Activated T-cell treated with anti-CD3 and anti-CD28 coated beads for 4 hours (primary cell): ENCODE measurements around the gene PICALM.

Experiments
- DNase-seq: peaks from one replicate; pipeline ENCODE4 v3.0.0-alpha.2; 2020

The PICALM gene

GRCh38 chr11:86043765-86044503, 24.9 kb downstream of the PICALM start:
- no peak for DNase-seq

- peak; percentile 36 for DNase-seq
These were observed 26.9 kb downstream of the PICALM start for GRCh38 chr11:86041975-86042378.

GRCh38 chr11:86040919-86041850, 27.7 kb downstream of the PICALM start:
- no peak for DNase-seq

- no peak for DNase-seq
These were observed 29.8 kb downstream of the PICALM start for GRCh38 chr11:86039094-86039493.

GRCh38 chr11:86037743-86038142, 31.1 kb downstream of the PICALM start:
- DNase-seq: no peak

- no peak for DNase-seq
These were observed 33.0 kb downstream of the PICALM start for GRCh38 chr11:86035920-86036319.

GRCh38 chr11:86035164-86035563, 33.7 kb downstream of the PICALM start:
- DNase-seq: no peak

- no peak for DNase-seq
These were observed 34.2 kb downstream of the PICALM start for GRCh38 chr11:86034710-86035109.

GRCh38 chr11:86021377-86021776, 47.5 kb downstream of the PICALM start:
- no peak for DNase-seq

GRCh38 chr11:86018249-86018648, 50.6 kb downstream of the PICALM start:
- DNase-seq: no peak

- no peak for DNase-seq
These were observed 52.4 kb downstream of the PICALM start for GRCh38 chr11:86016451-86016850.

GRCh38 chr11:86015699-86016098, 53.2 kb downstream of the PICALM start:
- DNase-seq: no peak

- no peak for DNase-seq
These were observed 54.7 kb downstream of the PICALM start for GRCh38 chr11:86014221-86014620.

GRCh38 chr11:86013713-86014112, 55.2 kb downstream of the PICALM start:
- no peak for DNase-seq

- no peak for DNase-seq
These were observed 57.7 kb downstream of the PICALM start for GRCh38 chr11:86011175-86011574.

GRCh38 chr11:86003654-86004053, 65.2 kb downstream of the PICALM start:
- no peak for DNase-seq

- DNase-seq: no peak
These were observed 66.5 kb downstream of the PICALM start for GRCh38 chr11:86002431-86002830.

GRCh38 chr11:85991508-85991907, 77.4 kb downstream of the PICALM start:
- no peak for DNase-seq

GRCh38 chr11:85989746-85990145, 79.1 kb downstream of the PICALM start:
- no peak for DNase-seq

GRCh38 chr11:85988780-85989179, 80.1 kb downstream of the PICALM start:
- DNase-seq: no peak

GRCh38 chr11:85977751-85978160, 91.1 kb downstream of the PICALM start:
- DNase-seq: no peak

- no peak for DNase-seq
These were observed 92.4 kb downstream of the PICALM start for GRCh38 chr11:85976525-85976924.

GRCh38 chr11:85974122-85974521, 94.8 kb downstream of the PICALM start:
- DNase-seq: no peak

- no peak for DNase-seq
These were observed 98.3 kb downstream of the PICALM start for GRCh38 chr11:85970593-85970992.
